ENCODE measurements around the gene NDUFA6.

GRCh38 chr22:42078469-42079318 is 11.9 kb downstream of the NDUFA6 start:
- no peak for TF ChIP-seq SUZ12 (IDR thresholded peaks at IDR 0.05)
- no peak for TF ChIP-seq TARDBP (IDR thresholded peaks at IDR 0.05)
- no peak for TF ChIP-seq L3MBTL2 (conservative IDR thresholded peaks at IDR 0.05)
- TF ChIP-seq FOXK2 (IDR thresholded peaks at IDR 0.05): no peak
- TF ChIP-seq BHLHE40 (IDR thresholded peaks at IDR 0.05; ENCODE audit: borderline replicate concordance): no peak

Measured in HEK293T (cell line).